K562 (cell line): Measurements from ENCODE around the gene PLPP7. TPM values are rescaled to one million over a fixed set of nuclear protein-coding genes. Genes with fewer than 3 reads are reported as not detected.

Source experiments
- ATAC-seq: fragments of 200-7000 bp; cut with Tn5 transposase; 3 replicates; pipeline ENCODE4 v1.9.1; 2020; ENCODE audit warnings: moderate library complexity
- BruUV-seq: library from RNA; stranded (reverse); fragments of 400-500 nt; replicated peaks from 2 replicates; lab custom pipeline; 2021; lab: Mats Ljungman, UMichigan
- CTCF ChIA-PET: fragments of 300-600 bp; formaldehyde crosslinking; extraction: SDS; loops from one replicate; lab custom pipeline; 2021; ENCODE audit warnings: low intra/inter-chr PET ratio; lab: Yijun Ruan, JAX
- POLR2A ChIA-PET: fragments of 300-600, 350-650 bp; sonication (Branson Sonifier 250); formaldehyde crosslinking; extraction: SDS; loops from one replicate; lab custom pipeline; 2021; ENCODE audit warnings: antibody characterized with exemption, inconsistent platforms; lab: Yijun Ruan, JAX
- DNase-seq, 4 experiments: peaks; one replicate each; pipeline versions ENCODE4 v3.0.0 to v3.0.0-alpha.2; 2011 to 2018; ENCODE audit warnings: low spot score in 3 of 4, mixed read lengths in 3 of 4; ENCODE audit errors: extremely low read depth in 1 of 4
- FAIRE-seq: peaks from 2 replicates; lab custom pipeline; 2011; peaks lifted over from hg19 to GRCh38; lab: Jason Lieb, UNC
- H2AFZ ChIP-seq: 2 replicates; pipeline ENCODE4 v1.6.0; 2011; ENCODE audit warnings: low read depth, low read length, control low read depth, inconsistent platforms
- H3K27ac ChIP-seq: fragments of 200-600 bp; 3 replicates; pipeline ENCODE4 v1.8.0; 2011; ENCODE audit warnings: low read depth, mild to moderate bottlenecking, control low read depth, inconsistent platforms, low read length, moderate library complexity, mixed read lengths; ENCODE audit errors: extremely low read depth
- H3K27me3 ChIP-seq, 2 experiments: fragments of 300-600 bp in 1 of 2; 2 replicates in 1 of 2; 3 replicates in 1 of 2; pipeline versions ENCODE4 v1.6.0 to v1.8.0; 2011; ENCODE audit warnings: inconsistent platforms in 2 of 2, low read length in 2 of 2, mild to moderate bottlenecking in 1 of 2, mixed read lengths in 1 of 2, moderate library complexity in 1 of 2; ENCODE audit not compliant: control insufficient read depth in 2 of 2, insufficient read depth in 2 of 2
- H3K36me3 ChIP-seq: fragments of 300-600 bp; 3 replicates; pipeline ENCODE4 v1.8.0; 2011; ENCODE audit warnings: mild to moderate bottlenecking, low read length, inconsistent platforms; ENCODE audit not compliant: control insufficient read depth, insufficient read depth
- H3K4me1 ChIP-seq, 2 experiments: fragments of 200-600 bp in 1 of 2; replicated peaks in 1 of 2; 2 replicates in 1 of 2; 3 replicates in 1 of 2; pipeline versions ENCODE4 v1.5.1 to v1.8.0; 2011; ENCODE audit warnings: inconsistent platforms in 2 of 2, low read length in 2 of 2, mild to moderate bottlenecking in 1 of 2, mixed read lengths in 1 of 2, moderate library complexity in 1 of 2; ENCODE audit not compliant: control insufficient read depth in 2 of 2, insufficient read depth in 2 of 2
- H3K4me2 ChIP-seq: 2 replicates; pipeline ENCODE4 v1.6.1; 2011; ENCODE audit warnings: low read length, control low read depth, inconsistent platforms, mixed read lengths; ENCODE audit not compliant: insufficient read depth
- H3K4me3 ChIP-seq: fragments of 200-600 bp; sonication (generic), shearing (Covaris generic); 2 replicates; pipeline ENCODE4 v1.5.1; 2016; ENCODE audit warnings: control low read depth, inconsistent platforms
- H3K79me2 ChIP-seq: fragments of 200-600 bp; 3 replicates; pipeline ENCODE4 v1.8.0; 2011; ENCODE audit warnings: low read length, inconsistent platforms; ENCODE audit not compliant: control insufficient read depth, insufficient read depth
- H3K9ac ChIP-seq, 2 experiments: 2 replicates each; pipeline versions ENCODE4 v1.6.0 to v1.6.1; 2011; ENCODE audit warnings: low read depth in 2 of 2, low read length in 2 of 2, control low read depth in 1 of 2, inconsistent platforms in 1 of 2, mild to moderate bottlenecking in 1 of 2, mixed read lengths in 1 of 2; ENCODE audit not compliant: insufficient read depth in 1 of 2
- H3K9me1 ChIP-seq: one replicate; pipeline ENCODE4 v1.6.0; 2011; ENCODE audit warnings: inconsistent platforms, mild to moderate bottlenecking, low read length, moderate library complexity; ENCODE audit not compliant: control insufficient read depth, insufficient read depth
- H3K9me3 ChIP-seq: replicated peaks from 2 replicates; pipeline ENCODE4 v1.5.1; 2011; ENCODE audit warnings: low read depth, low read length, inconsistent platforms; ENCODE audit not compliant: control insufficient read depth, insufficient read depth
- H4K20me1 ChIP-seq: replicated peaks from 2 replicates; pipeline ENCODE4 v1.6.1; 2011; ENCODE audit warnings: low read length, inconsistent platforms, mixed read lengths; ENCODE audit not compliant: control insufficient read depth, insufficient read depth
- CBFA2T2 ChIP-seq: fragments of 450-650 bp; conservative IDR thresholded peaks from 2 replicates; pipeline ENCODE4 v1.6.1; 2017; ENCODE audit warnings: mild to moderate bottlenecking
- CSDE1 ChIP-seq, 2 experiments: fragments of 450-650 bp; IDR thresholded peaks; 2 replicates each; pipeline ENCODE4 v1.6.1; 2016; ENCODE audit warnings: mild to moderate bottlenecking in 1 of 2
- FOXM1 ChIP-seq, 2 experiments: fragments of 450-650 bp in 1 of 2; sonication (generic) in 1 of 2; formaldehyde crosslinking in 1 of 2; IDR thresholded peaks; 2 replicates each; pipeline versions ENCODE4 v1.6.1 to v1.9.0; 2017 to 2022; ENCODE audit warnings: low read depth in 2 of 2, mild to moderate bottlenecking in 2 of 2, missing genetic modification reagents in 1 of 2, moderate library complexity in 1 of 2
- NFRKB ChIP-seq: fragments of 450-650 bp; IDR thresholded peaks from 2 replicates; pipeline ENCODE4 v1.6.1; 2016; ENCODE audit warnings: low read depth
- PYGO2 ChIP-seq: fragments of 450-650 bp; IDR thresholded peaks from 2 replicates; pipeline ENCODE4 v1.6.1; 2016; ENCODE audit warnings: mild to moderate bottlenecking, missing genetic modification characterization, moderate library complexity, missing compliant biosample characterization
- TSC22D4 ChIP-seq: fragments of 450-650 bp; IDR thresholded peaks from 2 replicates; pipeline ENCODE4 v1.6.1; 2016; ENCODE audit warnings: missing genetic modification characterization, missing biosample characterization, control low read depth
- WGBS: fragments of 100-300 bp; shearing (Covaris generic); methylation state at CpG from one replicate; pipeline ENCODE4 v1.1.6; 2016; ENCODE audit warnings: low coverage, mixed read lengths; ENCODE audit not compliant: insufficient coverage; ENCODE audit errors: missing lambda C conversion rate; 5-methylcytosine and 5-hydroxymethylcytosine counted together
- in situ Hi-C: fragments of 300-500 bp; cut with MboI; formaldehyde crosslinking; loops from 4 replicates; pipeline ENCODE4 v1.15.0; 2018; ENCODE audit warnings: inconsistent platforms, mixed read lengths
- intact Hi-C: fragments of 100-400 bp; cut with micrococcal nuclease; formaldehyde crosslinking; loops from 2 replicates; pipeline ENCODE4 v1.14.2; 2022
- polyA plus RNA-seq, 8 experiments: library from polyadenylated mRNA; depleted of rRNA in 4 of 8; stranded (reverse) in 5 of 8; unstranded in 3 of 8; fragments of >200 nt; fragmentation: Nextera tagmentation in 2 of 8; fragmentation: Illumina TruSeq in 1 of 8; extraction: Ambion mirVana in 2 of 8; extraction: Trizol in 1 of 8; gene quantifications; 2 replicates each; pipeline versions ENCODE4 v1.2.1 to v1.2.3, GENCODE V29; 2011 to 2014; ENCODE audit warnings: inconsistent platforms in 1 of 8, missing spikeins in 1 of 8
- total RNA-seq, 7 experiments: library from RNA; depleted of rRNA in 6 of 7; stranded (reverse); fragments of >200 nt in 6 of 7; fragmentation: Illumina TruSeq in 2 of 7; extraction: Trizol in 2 of 7; gene quantifications; 2 replicates each; pipeline versions ENCODE4 v1.2.1 to v1.2.3, GENCODE V29; 2011 to 2021; ENCODE audit warnings: low replicate concordance in 1 of 7
- TF ChIP-seq, protein P1 (sequence below), 2 experiments: fragments of 450-650 bp in 1 of 2; sonication (generic) in 1 of 2; formaldehyde crosslinking in 1 of 2; IDR thresholded peaks; 2 replicates each; pipeline versions ENCODE4 v1.7.1 to v1.9.0; 2016 to 2022; ENCODE audit warnings: inconsistent platforms in 1 of 2, mild to moderate bottlenecking in 1 of 2, missing genetic modification reagents in 1 of 2

PLPP7 gene
- total and polyA plus RNA-seq, 9 of the 15 experiments (the other 6 are each of a cell fraction or from before 2014, with no cell fraction given) = 0.09 to 0.93 (median 0.18) TPM; not detected in 4

DNA sequence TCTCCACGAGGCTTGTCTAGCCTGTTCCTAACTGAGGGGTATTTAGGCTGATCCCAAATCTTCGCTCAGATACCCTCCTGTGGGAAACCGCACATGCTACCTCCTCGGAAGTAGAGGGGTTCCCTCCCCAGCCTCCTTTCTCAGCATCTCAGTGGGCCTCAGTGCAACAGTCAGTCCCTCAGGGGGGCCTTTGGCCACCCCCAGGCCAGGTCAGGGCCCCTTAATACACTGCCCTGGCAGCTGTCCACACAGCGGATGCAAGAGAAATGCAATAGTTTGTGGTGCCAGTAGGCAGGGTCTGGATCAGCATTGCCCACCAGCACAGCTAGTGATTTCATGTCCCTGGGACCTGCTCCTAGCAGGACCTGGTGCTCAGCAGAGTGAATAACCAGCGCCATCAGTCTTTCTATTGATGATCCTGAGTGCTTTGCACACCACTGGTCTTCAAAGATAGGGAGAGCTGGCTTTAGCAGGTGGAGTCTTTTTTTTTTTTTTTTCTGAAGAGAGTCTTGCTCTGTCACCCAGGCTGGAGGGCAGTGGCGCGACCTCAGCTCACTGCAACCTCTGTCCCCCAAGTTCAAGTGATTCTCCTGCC is 7.5 kb downstream of the PLPP7 start:
- Histone ChIP-seq H2AFZ (no peak overlapping the region), H3K9ac (peak overlapping the region in 1 of 2 experiments; percentile 31; a peak in 1 of 4 replicates), H3K4me2 (no peak overlapping the region; the same call in 1 of the 2 replicates), H3K9me3 (no peaks in the 10 kb centered on the region), H3K27ac (no peak overlapping the region), H3K4me3 (no peak overlapping the region), H3K27me3 (no peaks in the 10 kb centered on the region), H3K36me3 (no peaks in the 10 kb centered on the region), H3K79me2 (no peaks in the 10 kb centered on the region), H3K9me1 (peaks cover 4% of the 10 kb centered on the region), H4K20me1 (no peaks in the 10 kb centered on the region), H3K4me1 (peaks cover 15 to 46% of the 10 kb centered on the region in 2 experiments; a peak in 4 of 5 replicates)
- ChIA-PET CTCF (no interaction called here), POLR2A (interaction anchor here (0.6 to 2.5 kb wide), 6 partner anchors 8 to 44 kb away, joined by 3 to 14 read pairs (median 4); partner anchors contain the start of gene PLPP7)
- ATAC-seq = peak; percentile 55; the same call in 2 of the 3 replicates
- 56% methylated on average over 6 of the region's 8 CpGs for WGBS
- peak in 2 of 4 experiments; percentile 40 to 46 for DNase-seq
- peak; percentile 65 for FAIRE-seq
- in situ Hi-C loops = no loop called here
- no TSS peak for BruUV-seq
- intact Hi-C loops = no loop called here
- TF ChIP-seq TSC22D4 (no peak), NFRKB (no peak), PYGO2 (tag) (no peak), CBFA2T2 (0 out of 2 replicates have a peak, but pooled peaks have one; percentile 6), FOXM1 (IDR thresholded peaks at IDR 0.05; ENCODE audit: low read depth) (no peak), FOXM1 (CRISPR knock-in tag; IDR thresholded peaks at IDR 0.05; ENCODE audit: low read depth) (no peak), CSDE1 (IDR thresholded peaks at IDR 0.05) (no peak)
- TF ChIP-seq, protein P1, sequence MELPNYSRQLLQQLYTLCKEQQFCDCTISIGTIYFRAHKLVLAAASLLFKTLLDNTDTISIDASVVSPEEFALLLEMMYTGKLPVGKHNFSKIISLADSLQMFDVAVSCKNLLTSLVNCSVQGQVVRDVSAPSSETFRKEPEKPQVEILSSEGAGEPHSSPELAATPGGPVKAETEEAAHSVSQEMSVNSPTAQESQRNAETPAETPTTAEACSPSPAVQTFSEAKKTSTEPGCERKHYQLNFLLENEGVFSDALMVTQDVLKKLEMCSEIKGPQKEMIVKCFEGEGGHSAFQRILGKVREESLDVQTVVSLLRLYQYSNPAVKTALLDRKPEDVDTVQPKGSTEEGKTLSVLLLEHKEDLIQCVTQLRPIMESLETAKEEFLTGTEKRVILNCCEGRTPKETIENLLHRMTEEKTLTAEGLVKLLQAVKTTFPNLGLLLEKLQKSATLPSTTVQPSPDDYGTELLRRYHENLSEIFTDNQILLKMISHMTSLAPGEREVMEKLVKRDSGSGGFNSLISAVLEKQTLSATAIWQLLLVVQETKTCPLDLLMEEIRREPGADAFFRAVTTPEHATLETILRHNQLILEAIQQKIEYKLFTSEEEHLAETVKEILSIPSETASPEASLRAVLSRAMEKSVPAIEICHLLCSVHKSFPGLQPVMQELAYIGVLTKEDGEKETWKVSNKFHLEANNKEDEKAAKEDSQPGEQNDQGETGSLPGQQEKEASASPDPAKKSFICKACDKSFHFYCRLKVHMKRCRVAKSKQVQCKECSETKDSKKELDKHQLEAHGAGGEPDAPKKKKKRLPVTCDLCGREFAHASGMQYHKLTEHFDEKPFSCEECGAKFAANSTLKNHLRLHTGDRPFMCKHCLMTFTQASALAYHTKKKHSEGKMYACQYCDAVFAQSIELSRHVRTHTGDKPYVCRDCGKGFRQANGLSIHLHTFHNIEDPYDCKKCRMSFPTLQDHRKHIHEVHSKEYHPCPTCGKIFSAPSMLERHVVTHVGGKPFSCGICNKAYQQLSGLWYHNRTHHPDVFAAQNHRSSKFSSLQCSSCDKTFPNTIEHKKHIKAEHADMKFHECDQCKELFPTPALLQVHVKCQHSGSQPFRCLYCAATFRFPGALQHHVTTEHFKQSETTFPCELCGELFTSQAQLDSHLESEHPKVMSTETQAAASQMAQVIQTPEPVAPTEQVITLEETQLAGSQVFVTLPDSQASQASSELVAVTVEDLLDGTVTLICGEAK (IDR thresholded peaks at IDR 0.05) = no peak
- TF ChIP-seq, protein P1 (CRISPR knock-in tag; IDR thresholded peaks at IDR 0.05) = no peak
